Measurements from ENCODE around the gene SSB.

GRCh38 chr2:169761251-169761969 lies 37.3 kb upstream of the SSB start:
- no peak for TF ChIP-seq CTCF (IDR thresholded peaks at IDR 0.05; ENCODE audit: low read length)
- no peak for TF ChIP-seq EZH2 (IDR thresholded peaks at IDR 0.05; ENCODE audit: borderline replicate concordance, low read length)
